ENCODE measurements around the gene LAMC2.

DNA sequence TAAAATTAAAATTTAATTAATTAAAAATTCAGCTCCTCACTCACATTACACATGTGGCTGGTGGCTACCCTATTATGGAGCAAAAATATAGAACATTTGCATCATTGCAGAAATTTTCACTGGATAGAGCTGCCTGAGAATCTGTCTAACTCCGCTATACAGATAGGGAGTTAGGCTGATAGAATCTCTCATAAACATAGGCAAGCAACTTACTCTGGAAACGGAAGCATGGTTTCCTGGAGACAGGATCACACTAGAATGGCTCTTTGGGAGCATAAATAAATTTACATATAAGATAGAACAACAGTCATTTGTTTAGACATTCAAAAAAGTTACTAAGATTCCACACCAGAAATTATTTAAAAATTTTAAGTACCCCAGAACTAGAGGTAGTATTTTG, 12.2 kb upstream of the LAMC2 start:
- TF ChIP-seq, protein P1, sequence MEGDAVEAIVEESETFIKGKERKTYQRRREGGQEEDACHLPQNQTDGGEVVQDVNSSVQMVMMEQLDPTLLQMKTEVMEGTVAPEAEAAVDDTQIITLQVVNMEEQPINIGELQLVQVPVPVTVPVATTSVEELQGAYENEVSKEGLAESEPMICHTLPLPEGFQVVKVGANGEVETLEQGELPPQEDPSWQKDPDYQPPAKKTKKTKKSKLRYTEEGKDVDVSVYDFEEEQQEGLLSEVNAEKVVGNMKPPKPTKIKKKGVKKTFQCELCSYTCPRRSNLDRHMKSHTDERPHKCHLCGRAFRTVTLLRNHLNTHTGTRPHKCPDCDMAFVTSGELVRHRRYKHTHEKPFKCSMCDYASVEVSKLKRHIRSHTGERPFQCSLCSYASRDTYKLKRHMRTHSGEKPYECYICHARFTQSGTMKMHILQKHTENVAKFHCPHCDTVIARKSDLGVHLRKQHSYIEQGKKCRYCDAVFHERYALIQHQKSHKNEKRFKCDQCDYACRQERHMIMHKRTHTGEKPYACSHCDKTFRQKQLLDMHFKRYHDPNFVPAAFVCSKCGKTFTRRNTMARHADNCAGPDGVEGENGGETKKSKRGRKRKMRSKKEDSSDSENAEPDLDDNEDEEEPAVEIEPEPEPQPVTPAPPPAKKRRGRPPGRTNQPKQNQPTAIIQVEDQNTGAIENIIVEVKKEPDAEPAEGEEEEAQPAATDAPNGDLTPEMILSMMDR (IDR thresholded peaks at IDR 0.05; ENCODE audit: insufficient read depth, low read length, poor library complexity, severe bottlenecking), result no peak
- TF ChIP-seq EZH2phosphoT487 (conservative IDR thresholded peaks at IDR 0.05; ENCODE audit: low read length), result no peak

Data from SU-DHL-6 (cell line).